Measurements from ENCODE around the gene IL17REL.

The IL17REL gene

DNA sequence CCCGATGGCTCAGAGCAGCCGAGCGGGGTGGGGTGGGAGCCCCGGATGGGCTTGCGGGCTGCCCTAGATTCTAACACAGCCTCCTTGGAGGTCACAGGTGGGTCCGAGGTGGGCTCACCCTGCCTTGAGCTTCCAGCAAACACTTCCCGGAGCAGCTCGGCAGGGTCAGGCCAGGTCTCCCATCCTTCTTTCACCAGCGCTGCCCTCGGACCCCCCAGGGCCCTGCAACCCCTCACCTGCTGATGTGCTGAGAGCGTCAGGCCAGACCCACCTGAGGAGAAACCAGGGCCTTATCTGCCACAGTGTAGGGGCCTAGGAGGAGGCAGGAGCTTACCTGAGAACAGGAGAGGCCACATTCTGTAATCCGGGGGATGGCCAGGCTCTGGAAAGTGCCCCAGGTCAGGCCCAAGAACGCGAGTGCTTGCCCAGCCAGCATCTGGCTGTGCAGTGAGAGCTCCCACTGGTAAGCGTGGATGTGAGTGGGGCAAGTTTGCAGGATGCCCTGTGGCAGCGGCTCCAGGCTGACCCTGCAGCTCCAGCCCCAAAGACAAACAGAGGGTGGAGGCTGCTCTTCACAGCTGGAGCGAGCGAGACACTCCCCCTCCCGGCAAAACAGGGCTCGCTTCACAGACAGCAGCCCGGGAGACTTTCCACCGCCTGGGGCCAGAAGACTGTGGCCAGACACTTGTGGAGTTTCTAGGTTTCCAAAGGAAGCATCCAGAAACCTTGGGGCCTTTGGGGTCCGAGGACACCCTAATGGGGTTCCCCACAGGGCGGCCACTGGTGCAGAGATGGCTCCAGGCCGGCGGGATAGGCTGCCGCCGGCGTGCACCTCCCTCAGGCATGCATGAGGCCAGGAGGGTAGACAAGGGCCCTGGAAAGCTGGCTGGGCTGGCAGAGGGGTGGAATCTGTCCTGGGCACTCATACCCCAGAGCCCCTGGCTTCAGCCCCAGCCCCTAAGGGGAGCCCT is at the start of gene IL17REL:
Gene IL17REL (minus strand): TSS at position 555 of the 971 bp plus-strand sequence. CDS start 119 bp downstream, at position 436.
- DNase-seq (ENCODE audit: low spot score) = no peak

DNA sequence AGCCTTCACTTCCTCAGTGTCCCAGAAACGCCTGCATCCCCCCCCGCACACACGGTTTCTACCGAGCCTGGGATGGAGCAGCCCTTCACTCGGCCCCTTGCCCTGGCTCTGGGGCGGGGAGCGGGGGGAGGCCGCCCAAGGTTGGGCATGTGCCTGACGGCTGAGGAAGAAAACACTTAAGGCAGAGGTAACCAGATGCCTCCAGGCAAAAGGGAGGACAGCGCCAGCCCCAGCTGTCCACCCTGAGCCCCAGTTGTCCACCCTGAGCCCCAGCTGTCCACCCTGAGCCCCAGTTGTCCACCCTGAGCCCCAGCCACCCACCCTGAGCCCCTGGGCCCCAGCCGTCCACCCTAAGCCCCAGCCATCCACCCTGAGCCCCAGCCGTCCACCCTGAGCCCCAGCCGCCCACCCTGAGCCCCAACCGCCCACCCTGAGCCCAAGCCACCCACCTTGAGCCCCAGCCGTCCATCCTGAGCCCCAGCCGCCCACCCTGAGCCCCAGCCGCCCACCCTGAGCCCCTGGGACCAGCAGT is 49.3 kb upstream of the IL17REL start:
- DNase-seq (ENCODE audit: low spot score) = no peak

DNA sequence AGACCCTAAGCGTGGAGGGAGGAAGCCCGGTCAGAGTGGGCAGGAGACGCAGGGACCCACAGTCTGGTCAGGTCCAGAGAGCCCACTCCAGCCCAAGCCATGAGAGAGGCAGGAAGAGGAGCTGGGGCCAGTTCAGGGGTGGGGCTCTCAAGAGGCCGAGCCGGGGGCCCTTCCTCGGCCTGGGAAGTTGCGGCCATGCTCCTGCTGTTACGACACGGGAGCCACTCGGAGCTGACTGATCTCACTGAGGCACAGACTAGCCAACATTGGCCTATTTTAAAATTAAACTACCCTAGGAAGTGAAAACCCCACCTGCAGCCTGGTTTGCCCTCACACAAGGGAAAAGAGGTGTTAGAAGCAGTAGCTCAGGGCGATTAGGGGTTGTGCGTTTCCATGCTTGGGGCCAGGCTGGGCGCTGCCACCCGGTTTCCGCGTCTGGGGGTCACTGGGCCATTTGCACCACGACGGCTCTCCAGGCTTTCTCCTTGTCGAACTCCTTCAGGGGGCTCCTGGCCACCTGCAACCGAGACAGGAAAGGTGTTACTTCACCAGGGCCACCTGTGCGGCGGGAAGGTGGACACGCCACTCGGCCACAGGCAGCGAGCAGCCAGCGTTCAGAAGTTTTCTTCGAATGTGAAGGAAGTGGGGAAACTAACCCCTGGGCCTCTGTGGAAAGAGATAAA is 48.7 kb upstream of the IL17REL start:
- DNase-seq (ENCODE audit: low spot score) = no peak

DNA sequence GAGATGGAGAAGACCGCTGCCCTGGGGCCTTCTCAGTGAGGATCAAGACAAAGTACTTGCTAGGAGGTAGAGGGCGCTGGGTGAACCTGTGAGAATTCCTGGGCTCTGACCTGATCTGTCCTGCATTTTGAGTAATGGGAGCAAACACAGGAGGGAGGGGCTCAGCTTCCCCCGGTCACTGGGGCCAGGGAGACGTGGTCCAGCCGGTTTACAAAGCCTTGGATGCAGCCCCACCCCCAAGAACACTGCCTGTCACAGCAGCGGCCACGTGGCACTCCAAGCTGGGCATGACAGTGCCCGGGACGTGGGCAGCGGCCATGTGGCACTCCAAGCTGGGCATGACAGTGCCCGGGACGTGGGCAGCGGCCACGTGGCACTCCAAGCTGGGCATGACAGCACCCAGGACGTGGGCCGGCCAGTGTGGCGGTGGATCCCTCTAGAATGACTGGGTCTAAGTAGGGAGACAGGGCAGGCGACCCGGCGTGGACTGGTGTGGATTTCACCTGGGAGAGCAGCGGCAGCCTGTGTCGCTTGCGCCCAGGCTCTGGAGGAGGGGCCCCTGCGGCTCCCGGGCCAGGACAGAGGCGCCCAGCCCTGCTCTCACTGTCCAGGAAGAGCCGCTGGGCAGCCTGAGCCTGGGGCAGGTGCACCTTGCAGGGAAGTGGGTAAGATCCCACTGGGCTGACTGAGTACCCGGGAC is 48.0 kb upstream of the IL17REL start:
- no peak for DNase-seq (ENCODE audit: low spot score)

DNA sequence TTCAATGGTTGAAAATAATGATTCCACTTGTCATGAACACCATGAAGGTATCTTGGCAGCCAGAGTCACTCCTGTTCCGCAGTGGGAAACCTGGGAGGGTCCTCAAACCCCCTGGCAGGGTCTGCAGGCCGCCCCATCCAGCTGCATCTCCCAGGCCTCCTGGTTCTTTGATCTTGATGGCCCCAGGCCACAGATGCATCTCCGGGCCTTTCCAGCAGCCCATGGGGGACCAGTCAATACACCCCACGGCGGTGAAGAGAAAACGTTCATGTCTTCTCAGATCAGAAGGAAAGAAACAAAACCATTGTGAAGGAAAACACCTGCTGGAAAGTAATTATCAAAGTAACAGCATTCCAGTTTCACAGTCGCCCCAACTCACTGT is 47.3 kb upstream of the IL17REL start:
- no peak for DNase-seq (ENCODE audit: low spot score)

DNA sequence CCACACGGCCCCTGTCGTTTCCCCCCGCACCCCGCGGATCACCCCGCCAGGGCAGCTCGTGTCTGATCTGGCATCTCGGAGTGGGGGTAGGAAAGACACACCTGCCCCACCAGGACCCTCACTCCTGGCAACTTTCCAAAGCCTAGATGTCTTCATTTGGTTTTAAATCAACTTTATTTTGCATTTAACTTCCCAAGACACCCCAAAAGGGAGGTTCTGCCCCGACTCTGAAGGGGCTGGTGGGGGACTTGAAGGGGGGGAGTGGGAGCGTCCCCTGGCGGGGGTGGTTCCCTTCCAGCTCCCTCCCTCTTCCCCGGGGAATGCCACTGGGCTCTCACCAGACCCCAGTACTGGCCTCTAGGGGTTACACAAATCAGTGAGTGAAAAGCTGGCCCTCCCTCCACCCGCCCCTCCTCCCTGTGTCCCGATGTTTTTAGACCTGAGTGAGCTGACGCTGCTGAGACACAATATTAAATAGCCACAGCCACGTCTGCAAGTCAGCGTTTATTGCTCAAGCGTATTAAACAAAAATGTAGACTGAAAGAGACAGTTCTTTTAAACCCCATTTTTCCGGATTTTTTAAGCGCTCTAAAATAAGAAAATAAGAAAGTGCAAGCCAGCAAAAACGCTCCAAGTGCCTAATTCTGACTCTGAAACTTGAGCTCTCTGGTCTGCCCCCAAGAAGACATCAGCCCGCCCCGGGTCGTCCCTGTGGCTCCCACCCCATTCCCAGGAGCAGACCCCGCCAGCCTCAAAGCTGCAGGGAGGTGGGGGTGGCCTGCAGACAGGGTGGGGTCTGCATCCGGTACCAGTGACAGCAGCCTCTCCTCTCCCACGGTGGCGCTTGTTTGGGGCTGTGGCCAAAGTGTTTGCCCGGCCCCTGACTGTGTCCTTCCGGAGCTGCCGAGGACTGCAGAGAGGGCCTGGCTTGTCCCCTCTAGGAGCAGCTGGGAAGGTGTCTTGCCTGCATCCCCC is 46.6 kb upstream of the IL17REL start:
- DNase-seq (ENCODE audit: low spot score) = peak; percentile 24

DNA sequence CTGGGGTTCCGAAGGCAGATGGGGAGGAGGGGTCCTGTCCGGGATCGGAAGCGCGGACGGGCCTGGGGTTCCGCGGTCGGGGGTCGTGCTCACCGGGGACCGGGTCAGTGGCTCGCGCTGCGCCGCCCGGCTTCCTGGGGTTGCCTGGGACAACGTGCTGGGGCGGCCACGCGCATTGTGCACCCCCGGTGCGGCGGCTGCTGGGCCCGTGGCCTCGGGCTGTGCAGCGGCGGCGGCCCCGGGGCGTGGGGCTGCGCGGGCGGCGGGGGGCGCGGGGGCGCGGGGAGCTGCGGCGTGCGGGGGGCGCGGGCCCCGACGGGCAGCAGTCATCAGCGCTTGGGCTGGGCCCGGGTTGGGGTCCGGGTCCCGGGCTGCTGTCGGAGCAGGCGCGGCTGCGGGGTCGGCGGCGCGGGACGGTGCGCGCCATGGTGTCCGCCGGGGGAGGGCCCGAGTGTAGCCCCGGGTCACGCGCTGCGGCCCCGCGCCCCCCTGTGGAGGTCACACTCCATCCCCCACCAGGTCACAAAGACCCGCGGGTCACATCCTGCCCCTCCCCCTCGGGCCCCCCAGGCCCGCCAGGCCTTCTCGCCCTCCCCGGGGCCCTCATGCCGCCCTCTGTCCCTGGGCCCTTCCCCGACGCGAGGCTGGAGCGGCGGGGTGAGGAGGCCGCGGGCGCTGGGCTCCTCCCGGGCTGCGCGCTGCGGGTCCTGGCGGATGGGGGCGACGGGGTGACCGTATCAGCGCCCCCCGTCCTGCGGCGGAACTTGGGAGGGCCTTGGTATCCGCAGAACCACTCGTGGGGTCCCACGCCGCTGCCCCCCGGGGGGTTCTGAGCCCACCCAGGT is 45.7 kb upstream of the IL17REL start, which contains the start of gene TTLL8:
Gene TTLL8 (minus strand): TSS at position 238 of the 845 bp plus-strand sequence.
- no peak for DNase-seq (ENCODE audit: low spot score)

DNA sequence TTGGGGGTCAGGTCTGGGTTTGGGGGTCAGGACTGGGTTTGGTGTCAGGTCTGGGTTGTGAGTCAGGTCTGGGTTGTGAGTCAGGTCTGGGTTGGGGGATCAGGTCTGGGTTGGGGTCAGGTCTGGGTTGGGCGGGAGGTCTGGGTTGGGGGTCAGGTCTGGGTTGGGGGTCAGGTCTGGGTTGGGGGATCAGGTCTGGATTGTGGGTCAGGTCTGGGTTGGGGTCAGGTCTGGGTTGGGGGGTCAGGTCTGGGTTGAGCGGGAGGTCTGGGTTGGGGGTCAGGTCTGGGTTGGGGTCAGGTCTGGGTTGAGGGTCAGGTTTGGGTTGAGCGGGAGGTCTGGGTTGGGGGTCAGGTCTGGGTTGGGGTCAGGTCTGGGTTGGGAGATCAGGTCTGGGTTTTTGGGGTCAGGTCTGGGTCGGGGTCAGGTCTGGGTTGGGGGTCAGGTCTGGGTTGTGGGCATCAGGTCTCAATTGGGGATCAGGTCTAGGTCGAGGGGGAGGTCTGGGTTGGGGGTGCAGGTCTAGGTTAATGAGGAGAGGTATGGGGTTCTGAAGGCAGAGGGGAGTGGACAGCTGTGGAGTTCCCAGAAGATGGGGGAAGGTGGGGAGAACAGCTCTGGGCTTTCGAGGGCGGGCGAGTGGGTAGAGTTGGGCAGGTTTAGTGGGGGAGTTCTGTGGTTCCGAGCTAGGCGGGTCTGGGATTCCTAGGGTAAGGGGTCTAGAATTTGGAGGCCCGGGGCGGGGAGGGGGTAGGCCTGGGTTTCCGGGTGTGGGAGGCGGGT is 44.9 kb upstream of the IL17REL start:
- DNase-seq (ENCODE audit: low spot score) = no peak

DNA sequence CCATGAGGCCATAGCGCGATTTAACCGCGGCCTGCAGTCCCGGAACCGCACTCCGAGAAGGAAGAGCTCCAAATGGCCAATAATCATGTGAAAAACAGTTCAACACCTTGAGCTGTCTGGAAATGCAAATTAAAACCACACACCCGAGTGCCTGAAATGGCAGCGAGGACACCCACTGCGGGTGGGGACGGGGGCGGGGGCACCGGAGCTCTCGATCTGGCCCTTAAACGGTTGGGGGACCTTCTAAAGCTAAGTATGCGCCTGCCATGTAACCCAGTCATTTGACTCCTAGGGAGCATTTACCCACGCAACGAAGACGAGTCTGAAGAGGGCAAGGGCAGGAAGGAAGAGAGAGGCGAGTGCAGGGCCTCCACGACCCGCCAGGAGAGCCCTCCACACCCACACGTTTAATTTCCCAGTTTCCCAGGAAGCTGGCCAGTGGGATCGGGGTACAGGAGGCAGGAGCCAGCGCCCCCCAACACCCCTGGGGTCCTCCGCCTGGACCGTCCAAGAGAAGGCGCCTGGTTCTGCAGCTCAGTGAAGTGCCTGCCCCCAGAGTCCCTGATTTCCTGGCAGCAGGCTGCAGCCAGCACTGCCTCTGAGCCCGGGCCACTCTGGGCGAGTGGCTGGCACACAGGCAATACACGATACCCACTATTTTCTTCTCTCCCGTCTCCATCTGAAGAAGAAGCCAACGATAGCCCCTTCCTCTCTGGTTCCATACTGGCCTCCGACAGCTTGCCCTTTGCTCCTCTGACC is 43.8 kb upstream of the IL17REL start:
- peak; percentile 28 for DNase-seq (ENCODE audit: low spot score)

DNA sequence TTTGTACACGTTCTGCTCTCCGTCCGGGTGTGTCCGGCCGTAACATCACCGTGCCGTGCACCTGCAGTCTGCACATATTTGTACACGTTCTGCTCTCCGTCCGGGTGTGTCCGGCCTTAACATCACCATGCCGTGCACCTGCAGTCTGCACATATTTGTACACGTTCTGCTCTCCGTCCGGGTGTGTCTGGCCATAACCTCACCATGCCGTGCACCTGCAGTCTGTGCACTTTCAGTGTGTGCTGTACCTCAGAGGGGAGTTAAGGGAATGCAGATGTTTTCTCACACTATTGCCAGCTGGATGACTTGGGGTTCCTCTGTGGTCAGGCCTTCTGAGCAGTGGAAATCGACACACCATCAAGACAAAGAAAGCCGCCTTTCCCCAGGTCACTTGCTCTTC is 41.3 kb upstream of the IL17REL start:
- DNase-seq (ENCODE audit: low spot score) = peak; percentile 63

DNA sequence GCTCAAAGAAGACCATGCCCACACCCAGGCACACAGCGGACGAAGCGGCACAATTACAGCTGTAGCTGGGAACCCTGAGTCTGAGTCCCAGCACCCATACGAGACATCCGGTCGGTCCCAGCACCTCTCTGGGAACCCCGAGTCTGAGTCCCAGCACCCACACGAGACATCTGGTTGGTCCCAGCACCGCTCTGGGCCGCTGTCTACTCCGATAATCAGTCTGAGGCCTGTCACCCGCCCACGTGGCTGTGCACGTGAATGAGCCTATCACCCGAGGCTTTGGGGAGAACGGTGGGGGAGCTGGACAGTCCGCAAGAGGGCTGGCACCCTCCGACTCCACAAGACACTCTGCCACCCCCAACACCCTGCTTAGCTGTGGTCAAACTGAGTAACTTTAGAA is 39.4 kb upstream of the IL17REL start:
- no peak for DNase-seq (ENCODE audit: low spot score)

DNA sequence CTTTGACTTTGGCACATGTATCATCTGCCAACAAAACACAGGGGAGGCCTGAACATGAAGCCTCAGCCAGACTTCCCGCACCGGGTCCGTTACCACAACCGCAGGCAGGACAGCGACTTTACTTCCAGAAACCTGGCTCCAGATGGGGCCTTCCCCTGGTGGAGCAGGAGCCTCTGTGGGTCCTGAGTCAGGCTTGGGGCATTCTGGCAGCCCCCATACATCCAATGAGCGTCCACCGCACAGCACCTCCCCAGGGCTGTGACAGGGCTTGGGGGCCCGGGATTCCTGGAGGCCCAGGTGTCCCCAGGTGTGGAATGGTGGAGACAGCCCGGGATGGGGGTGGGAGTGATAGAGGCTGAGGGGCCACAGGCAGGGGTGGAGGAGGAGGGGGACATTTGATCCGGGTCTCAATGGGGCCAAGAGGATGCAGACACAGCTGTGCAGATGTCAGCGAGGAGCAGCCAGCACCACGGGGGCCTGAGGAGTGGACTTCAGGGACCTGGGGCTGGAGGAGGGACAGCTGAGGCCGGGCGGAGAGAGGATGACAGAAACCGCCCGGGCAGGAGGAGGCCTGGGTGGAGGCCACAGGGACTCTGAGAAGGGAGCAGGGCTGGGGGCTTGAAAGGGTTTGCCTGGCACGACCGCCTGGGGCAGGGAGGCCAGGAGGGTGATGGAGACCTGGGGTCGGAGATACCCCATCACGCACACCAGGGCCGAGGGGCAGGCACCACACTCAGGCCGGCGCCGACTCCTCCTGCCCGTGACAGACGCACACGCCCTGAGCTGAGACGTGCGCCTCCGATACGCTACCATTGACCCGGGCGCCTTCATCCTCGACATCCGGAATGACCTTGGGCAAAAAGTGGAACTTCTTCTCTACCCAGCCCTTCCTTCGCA is 37.0 kb upstream of the IL17REL start:
- DNase-seq (ENCODE audit: low spot score) = no peak

DNA sequence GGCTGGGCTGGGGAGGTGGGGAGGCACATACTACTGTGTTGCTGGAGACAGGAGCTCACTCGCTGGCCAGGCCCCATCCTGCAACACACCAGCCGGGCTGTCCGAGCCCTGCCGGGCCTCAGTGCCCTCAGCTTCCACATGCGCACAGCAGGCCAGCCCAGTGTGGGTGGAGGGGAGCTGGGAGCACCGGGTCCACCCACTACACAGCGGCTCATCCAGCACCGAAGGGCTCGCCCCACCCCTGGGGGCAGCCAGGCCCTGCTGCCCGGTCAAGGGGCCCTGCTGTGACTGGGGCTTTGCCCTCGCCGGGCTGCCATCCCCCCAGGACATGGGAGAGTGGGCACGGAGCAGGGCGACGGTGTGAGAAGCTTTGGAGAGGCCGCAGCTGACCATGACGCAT is 36.3 kb upstream of the IL17REL start:
- no peak for DNase-seq (ENCODE audit: low spot score)

DNA sequence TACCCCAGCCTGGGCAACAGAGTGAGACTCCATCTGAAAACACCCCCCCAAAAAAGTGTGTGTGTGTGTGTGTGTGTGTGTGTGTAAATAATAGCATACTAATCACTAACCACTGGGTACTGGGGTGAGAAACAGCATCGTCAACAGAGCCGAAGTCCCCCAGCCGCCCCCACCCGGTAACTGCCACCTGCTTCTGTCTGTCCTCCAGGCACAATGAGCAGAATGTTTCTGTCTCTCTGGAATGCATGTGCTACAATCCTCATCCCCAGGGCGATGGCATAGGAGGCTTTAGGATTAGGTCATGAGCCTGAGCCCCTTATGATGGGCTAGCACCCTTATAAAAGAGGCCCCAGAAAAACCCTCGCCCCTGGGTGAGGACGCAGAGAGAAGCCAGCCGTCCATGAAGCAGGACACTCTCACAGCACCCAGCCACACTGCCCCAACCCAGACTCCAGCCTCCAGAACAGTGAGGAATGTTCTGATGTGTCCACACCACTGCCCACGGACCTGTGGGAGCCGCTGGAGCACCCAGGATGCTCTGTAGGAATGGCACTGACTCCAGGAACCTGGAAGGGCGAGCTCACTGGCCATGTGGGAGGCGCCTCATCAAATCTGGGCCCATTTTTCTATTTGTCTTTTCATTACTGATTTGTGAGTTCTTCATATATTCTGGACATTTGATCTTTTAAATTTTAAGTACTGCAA is 35.6 kb upstream of the IL17REL start:
- DNase-seq (ENCODE audit: low spot score) = no peak

DNA sequence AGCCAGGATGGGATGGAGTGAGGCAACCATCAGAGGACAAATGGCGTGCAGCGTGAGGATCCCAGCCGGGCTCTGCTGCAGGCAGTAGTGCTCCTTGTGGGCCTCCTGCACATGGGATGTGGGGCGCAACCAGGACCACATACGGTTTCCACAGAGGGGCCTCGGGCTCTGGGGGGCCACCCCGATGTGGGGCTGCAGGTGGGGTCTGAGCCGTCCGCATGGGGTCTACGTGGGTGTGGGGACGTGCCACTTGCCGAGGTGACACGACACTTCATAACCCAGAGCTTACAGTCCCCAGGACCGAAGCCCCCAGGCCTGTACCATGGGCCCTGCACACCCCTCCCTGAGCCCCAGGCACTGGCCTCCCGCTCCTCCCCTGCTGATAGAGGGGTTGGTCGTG is 34.8 kb upstream of the IL17REL start:
- DNase-seq (ENCODE audit: low spot score) = no peak

DNA sequence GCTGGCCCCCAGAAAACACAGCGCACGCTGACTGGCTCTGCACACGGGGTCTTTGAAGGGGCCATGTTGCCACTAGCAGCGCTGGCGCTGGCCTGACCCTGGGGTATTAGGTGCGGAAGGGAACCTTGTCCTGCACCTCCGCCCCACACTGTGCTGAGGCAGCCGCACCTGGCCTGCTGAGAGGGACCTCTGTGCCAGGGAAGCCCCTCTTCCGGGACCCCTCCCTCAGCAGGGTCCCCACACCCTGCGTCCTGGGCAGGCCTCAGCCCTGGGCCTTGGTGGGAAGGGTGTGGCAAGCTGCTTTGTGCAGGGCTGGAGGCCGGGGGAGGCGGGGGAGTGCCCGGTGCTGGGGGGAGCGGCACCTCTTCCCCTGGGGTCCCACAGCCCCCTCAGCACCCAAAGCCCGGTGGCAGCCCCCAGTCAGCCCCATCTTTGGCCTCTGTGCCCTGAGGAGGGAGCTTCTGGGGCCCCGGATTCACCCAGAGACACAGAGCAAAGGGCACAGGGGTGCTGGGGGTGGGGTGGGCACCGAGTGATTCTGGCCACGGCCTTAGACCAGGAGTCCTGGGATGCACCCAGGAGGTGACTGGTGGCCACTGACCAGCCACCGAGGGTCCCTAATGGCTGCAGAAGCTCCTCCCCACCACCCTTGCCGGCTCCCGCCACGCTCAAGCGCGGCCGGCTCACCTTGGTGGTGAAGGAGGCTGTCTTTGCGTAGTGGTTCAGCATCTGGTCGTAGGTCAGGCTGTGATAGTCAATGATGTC is 34.1 kb upstream of the IL17REL start:
- no peak for DNase-seq (ENCODE audit: low spot score)

Data from NAMALWA (cell line).